SW 1271 (cell line): Measurements from ENCODE around the gene IGSF9.

Experiments used
- DNase-seq, 2 experiments: peaks; one replicate each; lab custom pipeline; 2025; lab: John Stamatoyannopoulos, UW

Gene IGSF9

DNA sequence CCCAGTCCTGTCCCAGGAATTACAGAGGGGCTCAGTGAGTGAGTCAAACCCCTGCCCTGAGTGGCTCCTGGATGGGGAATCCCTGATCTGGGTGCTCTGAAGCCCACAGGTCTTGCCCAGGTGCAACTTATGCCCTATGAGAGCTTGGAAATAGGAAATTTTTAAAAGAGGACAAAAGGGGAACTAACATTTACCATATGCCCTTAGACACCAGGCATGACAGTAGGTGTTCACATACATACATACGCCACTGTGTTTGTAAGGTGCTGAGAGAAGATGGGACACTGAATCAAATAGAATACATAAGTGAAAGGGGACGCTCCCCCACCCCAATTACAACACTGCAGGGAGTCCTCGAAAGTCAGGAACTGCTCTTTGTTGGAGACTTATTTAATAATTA lies 46.9 kb downstream of the IGSF9 start:
- DNase-seq, result no peak

DNA sequence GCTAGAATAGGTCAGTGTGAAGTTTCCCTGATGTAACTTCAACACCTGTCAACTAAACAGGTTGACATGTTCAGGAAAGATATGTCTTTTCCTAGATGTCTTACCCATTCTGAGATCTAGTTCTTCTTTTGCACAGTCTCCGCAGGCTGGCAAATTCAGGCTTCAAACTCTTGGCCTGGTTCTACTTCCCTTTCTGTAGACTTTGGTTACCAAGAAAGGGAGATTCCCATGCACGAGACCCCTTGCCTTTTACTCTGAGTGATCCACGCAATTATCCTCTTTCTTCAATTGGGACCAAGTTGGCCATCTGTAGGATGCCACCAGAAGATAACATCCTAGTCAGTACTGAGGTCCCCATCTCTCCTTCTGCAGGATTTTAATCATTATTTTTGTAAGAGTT lies 47.5 kb downstream of the IGSF9 start:
- DNase-seq, result no peak

DNA sequence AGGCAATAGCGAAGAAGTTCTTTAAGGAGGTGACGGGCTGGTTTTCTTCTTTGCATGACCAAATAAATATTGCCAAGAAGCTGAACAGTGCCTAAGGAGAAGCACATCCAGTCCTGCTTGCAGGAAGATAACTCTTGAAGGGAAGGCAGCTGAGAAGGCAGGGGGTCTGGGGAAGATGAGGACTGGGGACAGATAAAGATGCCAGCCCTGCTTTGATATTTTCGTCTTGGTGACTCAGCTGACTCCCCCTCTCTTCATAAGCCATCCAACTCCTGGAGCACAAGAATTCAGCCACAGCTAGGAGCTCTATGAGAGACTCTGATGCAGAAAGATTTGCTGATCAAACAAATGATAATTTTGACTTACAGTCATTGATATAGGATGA lies 48.9 kb downstream of the IGSF9 start:
- no peak for DNase-seq

DNA sequence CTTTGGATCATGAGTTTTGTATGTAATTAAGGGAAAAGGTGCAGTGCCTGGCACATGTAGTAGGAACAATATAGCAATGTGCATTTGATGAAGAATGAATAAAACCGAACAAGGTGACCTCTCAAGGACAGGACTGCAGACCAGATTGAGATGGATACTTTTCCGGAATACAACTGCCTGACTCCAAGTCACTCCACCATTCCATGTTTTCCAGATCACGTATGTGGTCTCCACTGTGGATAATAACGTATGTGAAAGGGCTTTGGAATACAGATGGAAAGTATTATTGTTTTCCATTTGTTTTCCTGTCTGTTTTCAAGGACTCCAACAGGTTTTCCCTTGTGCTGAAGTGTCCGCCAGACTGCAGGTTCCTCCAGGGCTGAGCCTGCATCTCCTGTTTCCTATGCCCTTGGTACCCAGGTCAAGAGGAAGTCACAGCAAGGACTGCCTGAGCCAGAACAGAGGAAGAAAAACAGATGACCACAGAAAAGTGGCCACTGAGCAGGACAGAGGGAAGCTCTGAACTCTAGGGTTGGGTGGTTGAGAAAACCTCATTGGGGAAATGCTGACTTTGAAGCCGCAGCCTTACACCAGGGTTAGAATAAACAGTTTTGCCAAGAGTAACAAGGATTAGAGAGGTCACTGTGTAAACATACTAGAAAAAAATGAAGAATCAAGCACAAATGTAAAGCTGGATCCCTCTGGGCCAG lies 49.4 kb downstream of the IGSF9 start:
- no peak for DNase-seq

DNA sequence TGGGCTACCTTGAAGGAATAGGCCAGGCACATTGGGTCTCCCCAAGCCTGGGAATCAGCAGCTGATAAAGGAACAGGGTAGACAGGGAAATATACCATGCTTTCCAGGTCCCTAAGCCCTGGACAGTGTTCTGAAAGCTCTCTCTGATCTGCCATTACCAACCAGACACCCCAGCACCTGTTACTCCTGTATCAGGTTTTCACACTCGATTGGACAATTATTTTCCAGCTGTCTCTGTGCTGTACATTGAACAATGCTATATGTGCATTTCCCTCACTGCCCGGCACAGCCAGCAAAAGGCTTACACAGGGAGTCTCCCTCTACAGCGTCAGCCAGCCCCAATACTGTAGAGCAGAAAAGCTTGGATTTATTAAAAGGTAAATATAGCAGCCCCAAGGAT lies 50.1 kb downstream of the IGSF9 start:
- no peak for DNase-seq

DNA sequence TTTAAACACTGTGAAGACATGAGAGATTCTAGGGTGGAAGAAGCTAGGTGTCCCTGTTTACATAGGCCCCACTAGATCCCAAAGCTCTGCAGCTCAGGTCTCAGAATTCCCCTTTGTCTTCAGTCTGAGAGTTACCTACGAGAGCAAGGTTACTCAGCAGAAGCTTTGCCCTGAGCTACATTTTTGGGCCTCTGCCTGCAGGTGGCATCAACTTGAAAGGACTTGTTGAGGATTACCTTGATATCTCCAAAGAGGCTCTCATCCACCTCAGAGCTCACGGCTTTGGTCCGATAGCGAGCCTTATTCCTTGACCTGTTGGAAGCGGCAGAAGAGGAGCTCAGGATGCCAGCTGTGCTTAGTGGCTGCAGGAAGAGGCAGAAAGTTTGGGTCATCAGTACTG lies 52.5 kb downstream of the IGSF9 start:
- no peak for DNase-seq

DNA sequence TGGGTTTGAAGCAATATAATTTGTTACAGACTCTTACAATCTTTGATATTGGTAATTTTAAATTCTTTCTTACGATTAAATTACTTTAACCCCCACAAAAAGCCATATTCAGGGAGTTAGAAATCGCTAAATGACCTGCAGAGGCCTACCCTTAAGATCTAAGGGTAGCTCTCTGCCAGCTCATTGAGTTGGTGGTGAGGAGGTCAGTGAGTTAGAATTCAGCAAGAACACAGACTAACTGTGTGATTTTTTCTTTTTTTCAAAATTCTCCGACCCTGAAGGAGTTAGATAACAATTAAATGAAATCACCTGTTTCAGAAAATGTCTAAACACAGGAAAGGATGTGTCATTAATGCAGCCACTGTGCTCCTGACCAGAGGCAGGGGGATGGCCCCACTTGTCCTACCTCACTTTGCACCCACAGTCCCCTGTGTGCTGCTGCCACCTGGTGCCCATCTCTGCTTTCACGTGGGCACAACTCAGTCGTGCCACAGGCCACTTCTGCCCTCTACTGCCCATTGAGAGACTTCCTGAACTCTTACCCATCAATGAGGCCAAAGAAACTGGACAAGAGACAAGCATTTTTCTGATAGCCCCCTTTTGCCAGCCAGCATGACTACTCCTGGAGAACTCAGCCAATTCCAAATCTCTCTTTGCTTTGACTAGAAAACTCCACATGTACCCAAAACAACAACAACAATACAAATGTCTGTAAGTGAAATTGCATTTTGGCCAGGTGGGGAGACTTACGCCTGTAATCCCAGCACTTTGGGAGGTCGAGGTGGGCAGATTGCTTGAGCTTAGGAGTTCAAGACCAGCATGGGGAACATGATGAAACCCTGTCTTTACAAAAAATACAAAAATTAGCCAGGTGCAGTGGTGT lies 53.9 kb downstream of the IGSF9 start:
- peak; percentile 65 to 72 for DNase-seq

DNA sequence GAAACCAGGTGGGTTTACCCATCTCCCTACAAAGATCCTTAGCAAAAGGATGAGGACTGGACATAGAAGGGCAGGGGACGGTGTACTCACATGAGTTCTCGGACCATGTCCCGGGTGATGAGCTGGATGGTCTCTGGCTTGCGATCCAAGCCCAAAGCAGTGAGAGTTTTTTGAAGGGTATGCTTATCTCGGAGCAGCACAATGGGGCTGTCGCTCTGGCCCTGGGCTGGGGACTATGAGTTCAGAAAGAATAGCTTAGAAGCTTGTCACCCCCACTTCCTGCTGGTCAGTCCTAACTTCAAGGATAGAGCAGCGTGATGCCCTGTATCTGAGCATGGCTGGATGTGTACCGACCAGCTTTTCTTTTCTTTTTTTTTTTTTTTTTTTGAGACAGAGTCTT lies 55.0 kb downstream of the IGSF9 start:
- no peak for DNase-seq

DNA sequence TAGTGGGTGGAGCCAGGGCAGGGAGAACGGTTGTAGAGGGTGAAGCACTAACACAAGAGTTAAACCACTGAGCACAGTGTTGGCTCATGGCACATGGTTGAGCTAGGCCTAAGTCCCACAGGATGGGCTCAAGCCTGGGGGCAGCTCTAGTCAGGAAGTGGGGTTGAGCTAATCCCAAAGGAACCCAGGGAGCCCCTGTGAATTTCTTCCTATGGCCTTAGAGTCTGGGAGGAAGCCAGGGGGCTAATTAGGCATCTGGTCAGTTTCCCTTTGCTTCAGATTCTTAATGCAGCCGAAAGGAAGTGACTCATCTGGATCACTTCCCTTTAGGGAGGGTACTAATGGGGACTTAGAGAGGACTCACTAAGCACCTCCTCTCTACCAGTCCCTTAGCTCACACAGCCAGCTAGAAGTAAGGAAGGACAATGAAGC lies 55.6 kb downstream of the IGSF9 start:
- DNase-seq, result peak; percentile 67 to 82

DNA sequence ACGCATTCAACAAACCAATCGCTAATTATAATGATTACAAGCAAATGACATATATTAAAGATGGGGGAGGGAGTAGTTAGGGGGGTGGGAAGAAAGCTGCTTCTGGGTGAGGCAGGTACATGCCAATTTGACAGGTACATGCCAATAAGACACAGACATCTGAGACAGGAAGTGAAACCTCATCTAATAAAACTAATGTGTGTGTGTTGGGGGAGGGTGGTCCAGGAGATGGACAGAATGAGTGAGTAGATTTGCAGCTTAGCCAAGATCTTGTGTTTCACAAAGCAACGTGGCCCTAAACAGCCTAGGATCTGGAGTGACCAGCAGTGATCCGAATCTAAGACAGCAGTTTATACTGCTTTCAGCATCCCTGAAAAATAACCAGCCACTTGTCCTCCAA lies 56.2 kb downstream of the IGSF9 start:
- DNase-seq, result no peak

DNA sequence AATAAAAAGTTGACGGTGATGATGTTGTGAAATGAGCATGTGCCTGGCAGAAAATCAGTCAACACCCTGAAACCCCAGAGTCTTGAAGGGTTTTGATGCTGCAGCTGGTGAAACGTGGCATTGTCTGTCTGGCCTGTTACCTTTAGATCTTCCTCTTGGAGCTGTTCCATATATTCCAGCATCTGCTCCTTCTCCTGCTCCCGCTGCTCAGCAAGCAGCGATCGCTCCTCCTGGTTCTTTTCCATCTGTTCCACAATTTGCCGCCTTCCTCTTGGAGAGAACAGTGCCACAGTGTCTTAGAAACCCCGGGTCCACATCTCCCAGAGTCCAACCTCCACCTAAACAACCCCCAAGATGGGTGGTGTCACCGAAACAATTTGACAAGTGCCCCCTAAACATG lies 61.1 kb downstream of the IGSF9 start:
- no peak for DNase-seq

DNA sequence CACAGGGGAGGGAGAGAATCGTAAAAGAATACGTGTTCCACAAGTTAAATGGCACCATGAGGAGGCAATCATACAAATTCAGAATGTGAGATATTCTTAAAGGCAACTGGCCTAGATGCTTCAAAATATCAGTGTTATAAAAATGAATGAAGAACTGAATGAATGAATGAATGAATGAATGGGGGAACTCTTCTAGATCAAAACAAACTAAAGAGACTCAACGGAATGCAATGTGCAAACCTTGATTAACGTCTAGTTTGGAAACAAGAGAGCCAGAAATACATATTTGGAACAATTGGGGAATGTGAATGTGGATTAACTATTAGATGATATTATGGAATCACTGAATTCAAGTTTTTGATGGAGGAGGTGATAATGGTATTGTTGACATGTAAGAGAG lies 62.3 kb downstream of the IGSF9 start:
- DNase-seq, result no peak

DNA sequence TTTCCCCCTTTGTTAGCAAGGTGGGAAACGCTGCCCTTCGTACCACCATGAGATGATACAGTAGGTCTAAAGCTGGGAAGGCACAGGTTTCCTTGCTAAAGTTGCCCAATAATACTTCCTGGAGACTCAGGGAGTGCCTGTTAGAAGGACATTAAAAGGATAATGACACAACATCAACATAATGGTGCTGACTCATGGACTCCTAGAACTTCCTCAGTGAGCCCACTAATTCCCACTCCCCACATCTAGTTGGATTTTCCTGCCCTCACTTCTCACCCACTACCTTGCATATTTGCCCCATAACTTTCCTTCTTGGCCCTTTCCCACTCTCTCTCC lies 62.9 kb downstream of the IGSF9 start:
- no peak for DNase-seq

DNA sequence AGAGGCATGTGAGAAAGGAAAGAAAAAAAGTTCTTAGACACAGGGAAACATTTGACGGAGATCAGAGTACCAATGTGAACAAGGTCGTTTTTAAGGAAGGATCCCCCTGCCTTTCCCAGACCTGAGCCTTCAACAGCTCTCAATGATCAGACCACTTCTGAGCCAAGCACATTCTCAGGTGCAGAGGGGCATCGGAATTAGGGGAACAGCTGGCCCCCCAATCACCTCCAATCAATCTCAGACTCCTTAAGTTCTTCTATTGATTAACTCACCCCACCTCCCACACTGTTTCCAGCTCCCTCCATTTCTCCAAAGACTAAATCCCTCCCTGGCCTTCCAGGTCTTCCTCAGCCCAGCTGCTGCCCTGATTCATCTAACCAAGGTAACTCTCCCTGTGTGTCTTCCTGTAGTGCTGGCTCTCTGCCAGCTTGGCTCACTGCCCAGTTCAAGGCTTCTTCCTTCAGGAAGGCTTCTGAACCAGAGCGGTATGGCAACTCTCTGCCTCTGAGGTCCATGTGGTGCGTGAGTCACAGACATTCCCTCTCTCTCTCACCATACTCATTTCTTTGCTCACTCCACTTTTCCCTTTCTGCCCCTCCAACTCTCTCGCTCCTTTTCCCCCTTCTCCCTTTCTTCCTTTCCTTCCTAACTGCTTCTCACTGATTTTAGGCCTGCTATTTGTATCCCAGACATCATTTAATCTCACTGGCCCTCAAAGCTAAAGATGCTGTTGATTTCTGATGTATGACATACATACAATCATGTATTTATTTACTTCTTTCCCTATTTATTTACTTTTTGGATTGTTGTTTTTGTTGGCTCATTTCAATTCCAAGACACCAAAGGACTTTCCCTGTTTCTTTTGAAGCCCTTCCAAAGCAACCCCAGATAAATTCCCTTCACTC lies 63.5 kb downstream of the IGSF9 start:
- DNase-seq, result peak; percentile 44 to 77

DNA sequence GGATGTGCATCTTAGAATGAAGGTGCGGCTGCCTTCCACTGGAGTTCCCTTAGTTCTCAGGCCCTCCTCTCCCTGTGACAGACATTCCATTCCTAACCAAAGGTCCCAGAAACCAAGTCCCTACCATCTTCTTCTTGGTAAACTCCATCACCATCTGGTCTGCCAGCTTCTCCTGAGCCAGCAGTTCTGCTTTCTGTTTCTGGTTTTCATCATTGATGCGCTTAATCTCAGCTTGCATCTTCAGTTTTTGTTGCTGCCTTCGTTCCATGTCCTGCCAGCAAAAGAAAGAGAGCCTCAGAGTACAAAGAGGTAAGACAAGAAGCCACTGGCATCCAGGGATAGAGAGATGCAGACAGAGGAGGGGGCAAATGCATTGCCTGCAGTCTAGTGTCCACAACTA lies 65.0 kb downstream of the IGSF9 start:
- DNase-seq, result no peak

DNA sequence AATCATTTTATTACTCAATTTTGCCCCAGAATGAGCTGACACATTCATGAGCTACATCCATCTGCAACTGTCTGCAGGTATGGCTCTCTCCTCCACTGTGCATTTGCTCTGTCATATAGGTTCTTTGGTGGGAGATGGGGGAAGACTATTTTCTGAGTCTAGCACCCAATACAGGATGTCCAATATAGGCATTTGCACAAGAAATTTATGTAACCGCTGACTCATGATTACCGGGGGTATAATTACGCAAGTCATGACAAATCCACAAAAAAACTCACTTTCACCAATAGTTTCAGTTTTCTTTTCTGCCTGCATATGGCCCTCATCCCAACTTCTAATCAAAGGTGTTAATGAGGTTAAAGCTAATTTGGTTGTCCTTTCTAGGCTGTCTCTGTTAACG lies 65.4 kb downstream of the IGSF9 start:
- no peak for DNase-seq

DNA sequence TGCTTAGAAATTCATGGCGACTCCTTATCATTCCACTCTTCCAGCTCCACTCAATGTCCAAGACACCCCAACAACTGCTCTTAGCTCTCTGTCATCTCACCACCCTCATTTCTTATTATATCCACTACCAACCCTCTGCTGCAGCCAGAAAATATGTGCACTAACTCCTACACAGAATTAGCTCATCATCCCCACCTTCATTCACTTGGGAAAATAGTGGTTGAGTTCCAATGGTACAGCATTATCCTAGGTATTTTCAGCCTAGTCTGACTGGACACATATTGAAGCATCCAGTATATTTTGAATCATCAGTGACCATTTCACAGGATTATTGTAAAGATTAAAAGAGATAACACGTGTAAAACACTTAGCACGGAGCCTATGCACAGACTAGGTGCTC lies 66.3 kb downstream of the IGSF9 start:
- DNase-seq, result no peak

DNA sequence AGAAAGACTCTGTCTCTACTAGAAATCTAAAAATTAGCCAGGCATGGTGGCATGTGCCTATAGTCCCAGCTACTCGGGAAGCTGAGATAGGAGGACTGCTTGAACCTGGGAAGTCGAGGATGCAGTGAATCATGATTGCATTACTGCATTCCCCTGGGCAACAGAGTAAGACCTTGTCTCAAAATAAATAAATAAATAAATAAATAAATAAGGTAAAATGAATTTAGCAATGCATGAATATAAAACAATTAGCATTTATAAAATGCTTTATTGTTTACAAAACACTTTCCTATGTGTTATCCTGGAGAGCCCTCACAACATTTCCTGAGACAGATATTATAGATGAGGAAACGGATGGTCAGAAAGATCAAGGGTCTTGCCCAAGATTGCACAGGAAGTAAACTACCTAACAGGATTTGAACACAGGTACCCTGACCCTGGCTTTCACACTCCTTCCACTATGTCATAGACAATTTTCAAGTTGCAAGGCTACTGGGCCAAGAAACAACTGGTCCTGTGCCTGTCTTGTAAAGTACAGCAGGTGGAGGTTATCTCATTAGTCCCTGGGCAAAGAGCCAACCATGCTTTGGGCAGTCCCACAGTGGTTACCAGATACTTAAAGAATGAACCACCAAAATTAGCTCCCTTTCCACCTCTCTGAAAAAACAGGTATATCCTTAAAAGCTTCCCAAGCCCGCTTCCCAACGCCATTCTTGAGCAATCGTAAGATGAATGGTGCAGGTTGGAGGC lies 67.5 kb downstream of the IGSF9 start:
- DNase-seq, result no peak
